HG03565 (cell line): Measurements from ENCODE around the gene MYH11.
"Not testable (repeated sequence)": the region's sequence is repeated elsewhere in the genome, so short reads cannot be mapped to it uniquely, and the experiment has no call there.

Experiments
- ATAC-seq: cut with Tn5 transposase; IDR thresholded peaks from one replicate; pipeline ENCODE4 v1.9.1; 2021; ENCODE audit warnings: mild to moderate bottlenecking, moderate library complexity; ENCODE audit not compliant: unreplicated experiment

Gene MYH11

GRCh38 chr16:15811481-15812400, 45.1 kb downstream of the MYH11 start:
- ATAC-seq = no peak

DNA sequence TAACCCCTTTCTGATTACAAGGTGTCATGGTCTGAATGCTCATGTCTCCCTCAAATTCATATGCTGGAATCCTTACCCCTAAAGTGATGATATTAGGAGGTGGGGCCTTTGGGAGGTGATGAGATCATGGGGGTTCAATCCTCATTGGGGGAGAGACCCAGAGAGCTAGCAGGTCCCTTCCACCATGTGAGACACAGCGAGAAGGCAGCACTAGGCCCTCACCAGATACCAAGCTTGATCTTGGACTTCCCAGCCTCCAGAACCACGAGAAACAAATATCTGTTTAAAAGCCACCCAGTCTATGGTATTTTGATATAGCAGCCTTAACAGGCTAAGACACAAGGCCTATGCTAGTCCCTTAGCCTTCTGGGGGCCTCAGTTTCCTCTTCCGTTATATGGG, 45.9 kb downstream of the MYH11 start:
- no peak for ATAC-seq

DNA sequence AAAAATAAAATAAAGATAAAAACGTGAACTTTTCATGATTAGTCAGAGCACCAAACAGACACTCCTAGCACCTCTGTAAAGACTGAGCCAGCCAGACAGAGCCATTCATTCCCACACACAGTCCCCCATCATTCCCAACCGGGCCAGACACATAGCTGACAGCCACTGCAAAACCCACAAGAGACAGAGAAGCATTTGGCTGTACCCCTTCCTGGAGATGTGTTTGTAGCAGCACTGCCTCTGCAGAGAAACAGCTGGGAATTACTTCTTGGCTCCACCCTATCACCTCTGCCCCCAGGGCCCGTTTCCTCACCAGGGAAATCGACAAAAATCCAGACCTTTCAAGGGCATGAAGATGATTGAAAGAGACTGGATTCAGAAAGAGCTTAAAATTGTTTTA, 46.4 kb downstream of the MYH11 start:
- no peak for ATAC-seq

- ATAC-seq = not testable (repeated sequence)
Measured at GRCh38 chr16:15809297-15809696, 47.5 kb downstream of the MYH11 start.

DNA sequence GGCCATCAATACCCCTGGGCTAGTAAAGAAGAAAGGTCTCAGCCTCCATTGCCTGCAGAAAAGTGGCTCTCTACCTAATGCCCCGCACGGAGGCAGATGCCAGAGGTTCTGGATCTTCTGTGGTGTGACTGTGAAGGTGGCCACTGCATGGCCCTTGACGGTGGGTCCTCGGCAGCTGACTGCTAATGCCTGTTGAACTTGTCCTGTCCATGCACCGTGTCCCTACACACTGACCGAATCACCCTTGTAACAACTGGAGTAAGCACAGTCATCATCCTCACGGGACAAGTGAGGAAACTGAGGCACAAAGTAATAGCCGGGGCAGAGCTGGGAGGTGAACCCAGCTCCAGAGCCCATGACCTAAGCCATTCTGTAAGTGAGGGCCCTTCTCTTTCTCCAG, 48.8 kb downstream of the MYH11 start:
- ATAC-seq = no peak

DNA sequence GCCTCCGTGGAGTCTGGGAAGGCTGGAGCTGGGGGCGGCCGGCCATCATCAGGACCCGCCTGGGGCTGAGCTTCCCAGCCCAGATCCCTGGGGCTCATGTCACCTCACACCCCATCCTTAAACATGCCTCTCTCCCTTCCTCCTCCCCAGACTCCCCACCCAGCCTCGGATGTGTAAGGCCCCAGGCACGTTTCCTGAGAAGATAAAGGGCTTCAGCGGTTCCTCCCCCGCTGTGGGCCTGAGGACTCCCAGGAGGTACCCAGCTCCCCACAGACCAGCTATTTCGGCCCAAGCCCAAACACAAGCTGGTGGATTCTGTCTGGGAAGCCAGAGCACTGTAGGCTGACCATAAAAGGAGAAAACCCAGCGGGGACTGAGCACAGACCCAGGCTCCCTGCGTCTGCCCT, 49.2 kb downstream of the MYH11 start:
- no peak for ATAC-seq

DNA sequence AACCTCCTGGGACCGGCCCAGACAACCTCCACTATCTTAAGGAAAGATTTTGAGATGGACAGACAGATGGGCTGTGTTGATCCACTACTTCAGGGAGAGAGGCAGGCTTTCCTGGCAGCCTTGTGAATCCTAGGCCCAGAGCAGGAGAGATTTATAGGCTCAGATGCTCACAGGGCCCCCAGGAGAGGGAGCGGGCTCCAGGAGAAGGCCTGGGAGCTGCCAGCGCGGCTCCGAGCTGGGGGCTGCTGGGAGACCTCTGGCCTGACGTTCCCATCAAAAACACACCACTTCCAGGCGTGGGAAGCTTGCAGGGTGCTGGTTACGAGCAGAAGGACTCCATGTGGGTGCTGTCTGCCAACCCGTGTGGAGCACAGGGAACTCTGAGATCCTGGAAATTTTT, 53.2 kb downstream of the MYH11 start:
- no peak for ATAC-seq

DNA sequence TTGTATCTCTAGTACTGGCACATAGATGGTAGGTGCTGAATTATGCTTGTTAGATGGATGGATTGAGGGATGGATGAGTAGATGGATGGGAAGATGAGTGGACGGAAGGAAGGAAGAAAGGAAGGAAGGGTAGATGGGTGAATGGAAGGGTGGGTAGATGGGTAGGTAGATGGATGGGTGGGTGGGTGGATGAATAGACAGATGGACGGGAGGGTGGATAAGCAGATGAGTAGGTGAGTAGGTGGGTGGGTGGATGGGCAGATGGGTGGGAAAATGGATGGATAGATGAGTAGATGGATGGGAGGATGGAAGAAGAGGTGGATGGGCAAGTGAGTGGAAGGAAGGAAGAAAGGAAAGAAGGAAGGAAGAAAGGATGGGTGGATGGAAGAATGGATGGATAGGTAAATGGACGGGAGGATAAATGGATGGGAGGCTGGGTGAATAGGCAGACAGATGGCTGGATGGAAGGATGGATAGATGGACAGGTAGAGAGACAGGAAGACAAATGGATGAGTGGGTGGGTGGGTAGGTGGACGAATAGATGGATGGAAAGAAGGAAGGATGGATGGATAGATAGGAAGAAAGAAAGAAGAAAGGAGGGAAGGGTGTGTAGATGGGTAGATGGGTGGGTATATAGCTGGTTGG, 56.9 kb downstream of the MYH11 start:
- no peak for ATAC-seq

DNA sequence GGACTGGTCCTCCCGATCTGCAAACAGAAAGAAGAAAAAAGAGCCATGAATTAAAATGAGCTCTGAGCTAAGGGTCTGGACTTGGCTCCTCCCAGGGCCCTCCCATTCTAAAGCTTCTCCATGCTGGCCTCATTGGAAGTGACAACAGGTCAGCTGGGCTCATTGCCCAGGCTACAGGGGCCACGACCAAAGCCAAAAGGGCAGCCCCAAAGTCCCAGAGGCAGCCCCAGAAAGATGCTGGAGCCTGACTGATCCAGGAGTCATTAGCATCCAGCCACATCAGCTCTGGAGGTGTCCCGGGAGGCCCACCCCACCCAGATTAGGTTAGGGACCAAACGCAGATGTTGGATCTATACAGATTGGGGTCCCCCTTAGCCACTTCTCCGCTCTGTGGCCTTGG, 58.2 kb downstream of the MYH11 start:
- ATAC-seq = no peak

DNA sequence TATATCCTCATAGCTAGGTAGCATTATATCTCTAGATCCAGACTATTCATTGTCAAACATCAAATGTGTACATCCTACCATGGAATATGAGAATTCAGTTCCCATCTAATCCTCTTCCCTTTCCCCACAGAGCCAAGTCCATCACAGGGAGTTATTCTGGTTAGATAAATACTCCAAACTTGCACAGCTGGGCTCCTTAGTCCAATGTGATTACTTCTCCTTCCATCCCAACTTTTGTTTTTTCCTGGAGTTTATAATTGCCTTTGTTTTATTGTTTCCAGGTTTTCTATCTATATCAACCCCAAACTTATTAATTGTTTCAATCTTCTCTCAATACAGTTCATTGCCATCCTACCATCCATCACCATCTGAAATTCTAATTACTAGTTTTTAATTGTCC, 59.9 kb downstream of the MYH11 start:
- ATAC-seq = no peak

DNA sequence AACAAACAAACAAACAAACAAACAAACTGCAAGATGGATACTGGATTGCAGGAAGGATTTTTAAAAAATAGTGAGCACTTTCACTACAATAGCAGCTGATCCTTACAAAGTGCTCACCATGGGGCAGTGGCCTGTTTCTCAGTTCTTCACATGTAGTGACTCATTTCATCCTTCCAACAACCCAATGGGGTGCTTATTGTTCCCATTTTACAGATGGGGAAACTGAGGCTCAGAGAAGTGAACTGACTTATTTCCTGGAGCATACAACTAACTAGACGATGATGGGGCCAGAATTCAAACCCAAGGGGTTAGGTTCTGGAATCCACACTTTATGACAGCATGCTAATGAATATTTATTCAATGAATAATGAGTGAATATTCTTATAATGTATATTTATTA, 61.2 kb downstream of the MYH11 start:
- ATAC-seq = no peak

GRCh38 chr16:15792563-15792971, 64.3 kb downstream of the MYH11 start:
- no peak for ATAC-seq

DNA sequence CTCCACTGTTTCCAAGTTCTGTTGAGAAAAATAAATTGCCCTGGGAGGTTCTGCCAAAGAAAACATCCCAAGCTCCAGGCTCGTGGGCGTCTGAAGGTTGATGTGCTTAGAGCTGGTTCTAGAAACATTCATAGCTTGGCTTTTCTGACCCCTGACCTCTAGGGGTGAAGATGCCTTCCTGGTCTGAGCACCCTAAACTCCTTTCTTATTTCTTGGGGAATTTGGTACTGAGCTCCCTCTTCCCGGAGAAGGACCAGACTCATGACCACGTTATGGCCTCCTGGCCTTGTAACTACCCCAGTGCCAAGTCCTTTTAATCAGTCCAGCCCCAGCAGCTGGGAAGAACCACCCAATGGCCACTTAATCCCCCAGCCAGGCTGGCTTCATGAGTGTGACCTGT, 66.4 kb downstream of the MYH11 start:
- no peak for ATAC-seq

GRCh38 chr16:15789816-15790215, 67.0 kb downstream of the MYH11 start:
- not testable (repeated sequence) for ATAC-seq

DNA sequence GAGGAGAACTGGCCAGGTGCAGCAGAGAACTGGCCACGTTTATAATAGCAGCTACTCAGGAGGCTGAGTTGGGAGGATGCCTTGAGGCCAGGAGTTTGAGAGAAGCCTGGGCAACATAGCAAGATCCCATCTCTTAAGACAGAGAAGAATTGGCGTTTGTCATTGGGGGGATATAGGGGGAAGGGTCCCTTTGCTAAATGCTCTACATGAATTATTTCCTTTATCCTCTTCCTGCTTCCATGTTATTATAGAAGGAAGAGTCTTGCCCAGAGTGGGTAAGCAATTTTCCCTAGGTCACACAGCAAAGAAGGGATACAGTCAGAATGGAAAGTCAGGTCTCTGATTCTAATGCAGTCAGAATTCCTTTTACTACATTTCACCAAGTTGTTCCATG, 68.0 kb downstream of the MYH11 start:
- ATAC-seq = no peak

DNA sequence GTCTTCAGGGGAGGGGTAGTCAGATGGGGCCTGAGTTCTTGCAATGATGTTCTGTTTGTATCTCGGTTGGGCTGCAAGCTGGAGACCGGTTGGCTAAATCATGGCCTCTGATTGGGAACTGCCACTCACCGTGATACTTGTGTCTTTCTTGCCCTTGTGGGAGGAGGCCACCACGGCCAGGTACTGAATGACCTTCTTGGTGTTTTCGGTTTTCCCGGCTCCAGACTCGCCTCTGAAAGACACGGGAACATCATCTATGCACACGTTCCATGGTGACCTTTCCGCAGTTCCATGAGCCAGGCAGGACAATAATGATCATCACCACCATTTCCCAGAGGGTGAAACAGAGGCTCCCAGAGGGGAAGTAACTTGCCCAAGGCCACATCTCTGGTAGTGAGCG, 70.3 kb downstream of the MYH11 start:
- no peak for ATAC-seq

GRCh38 chr16:15785386-15786059, 71.3 kb downstream of the MYH11 start:
- ATAC-seq = no peak

GRCh38 chr16:15783985-15784384, 72.8 kb downstream of the MYH11 start:
- ATAC-seq = no peak

GRCh38 chr16:15782573-15783365, 74.1 kb downstream of the MYH11 start:
- no peak for ATAC-seq

- no peak for ATAC-seq
Measured at GRCh38 chr16:15781650-15782049, 75.2 kb downstream of the MYH11 start.

- no peak for ATAC-seq
Measured at GRCh38 chr16:15780805-15781204, 76.0 kb downstream of the MYH11 start.
